Hepatocyte (in vitro differentiated cells): Measurements from ENCODE around the gene FLACC1. TPM values are rescaled to one million over a fixed set of nuclear protein-coding genes. Genes with fewer than 3 reads are reported as not detected.

ENCODE experiments used
- DNase-seq: peaks from one replicate; pipeline ENCODE4 v3.0.0-alpha.2; 2016; ENCODE audit warnings: low spot score
- H2AFZ ChIP-seq: fragments of 200-600 bp; sonication (generic); 2 replicates; pipeline ENCODE4 v1.6.0; 2016; ENCODE audit warnings: antibody characterized with exemption, mild to moderate bottlenecking
- H3K27ac ChIP-seq: fragments of 200-600 bp; sonication (generic); 2 replicates; pipeline ENCODE4 v1.5.1; 2016; ENCODE audit warnings: mild to moderate bottlenecking
- H3K27me3 ChIP-seq: fragments of 200-600 bp; sonication (generic); 2 replicates; pipeline ENCODE4 v1.6.1; 2016
- H3K36me3 ChIP-seq: fragments of 200-600 bp; sonication (generic); replicated peaks from 2 replicates; pipeline ENCODE4 v1.5.1; 2016; ENCODE audit warnings: low read depth; ENCODE audit not compliant: insufficient read depth
- H3K4me1 ChIP-seq: fragments of 200-600 bp; sonication (generic); 2 replicates; pipeline ENCODE4 v1.5.1; 2016; ENCODE audit warnings: mild to moderate bottlenecking, moderate library complexity; ENCODE audit not compliant: insufficient read depth
- H3K4me2 ChIP-seq: fragments of 200-600 bp; sonication (generic); 2 replicates; pipeline ENCODE4 v1.6.0; 2016
- H3K4me3 ChIP-seq: fragments of 200-600 bp; sonication (generic); 2 replicates; pipeline ENCODE4 v1.5.1; 2016; ENCODE audit warnings: mild to moderate bottlenecking
- H3K79me2 ChIP-seq: fragments of 200-600 bp; sonication (generic); 2 replicates; pipeline ENCODE4 v1.6.0; 2017; ENCODE audit warnings: mild to moderate bottlenecking
- H3K9me2 ChIP-seq: fragments of 200-600 bp; sonication (generic); replicated peaks from 2 replicates; pipeline ENCODE4 v1.6.0; 2017; ENCODE audit warnings: mild to moderate bottlenecking; ENCODE audit not compliant: insufficient read depth
- H3K9me3 ChIP-seq: fragments of 200-600 bp; sonication (generic); 2 replicates; pipeline ENCODE4 v1.5.1; 2016; ENCODE audit warnings: low read depth, mild to moderate bottlenecking
- H4K20me1 ChIP-seq: fragments of 200-600 bp; sonication (generic); 2 replicates; pipeline ENCODE4 v1.6.0; 2016; ENCODE audit warnings: mild to moderate bottlenecking; ENCODE audit not compliant: insufficient read depth, poor library complexity, severe bottlenecking
- CTCF ChIP-seq: fragments of 200-600 bp; sonication (generic); IDR thresholded peaks from 2 replicates; pipeline ENCODE4 v1.5.1; 2016; ENCODE audit warnings: antibody characterized with exemption, mild to moderate bottlenecking; ENCODE audit not compliant: poor library complexity
- EZH2 ChIP-seq: fragments of 200-600 bp; sonication (generic); IDR thresholded peaks from 2 replicates; pipeline ENCODE4 v1.6.1; 2016; ENCODE audit warnings: antibody characterized with exemption, mild to moderate bottlenecking, borderline replicate concordance
- EZH2phosphoT487 ChIP-seq: fragments of 200-600 bp; sonication (generic); IDR thresholded peaks from one replicate; pipeline ENCODE4 v1.6.1; 2018; ENCODE audit warnings: antibody characterized with exemption, mild to moderate bottlenecking, low read depth, moderate library complexity; ENCODE audit not compliant: unreplicated experiment, severe bottlenecking
- WGBS: methylation state at CpG from one replicate; pipeline ENCODE4 v1.1.6; 2016; ENCODE audit warnings: low lambda C conversion rate; ENCODE audit errors: missing lambda C conversion rate; 5-methylcytosine and 5-hydroxymethylcytosine counted together
- polyA plus RNA-seq: library from polyadenylated mRNA; unstranded; fragments of >200 nt; fragmentation: Nextera tagmentation; extraction: Ambion mirVana; gene quantifications from 2 replicates; pipeline ENCODE4 v1.2.1, GENCODE V29; 2016
- total RNA-seq: library from RNA; depleted of rRNA; stranded (reverse); fragments of >200 nt; gene quantifications from 2 replicates; pipeline ENCODE4 v1.2.3, GENCODE V29; 2014

The FLACC1 gene
- total and polyA plus RNA-seq, 2 experiments from 2014 or later, result 0.34 to 0.80 TPM

GRCh38 chr2:201269764-201270163, 87.4 kb downstream of the FLACC1 start:
- no peaks in the 10 kb centered on the region for H4K20me1 ChIP-seq
- no peak overlapping the region for H2AFZ ChIP-seq
- H3K9me3 ChIP-seq, result no peaks in the 10 kb centered on the region
- 97% methylated on average over 2 of the region's 2 CpGs for WGBS
- no peaks in the 10 kb centered on the region for H3K9me2 ChIP-seq
- TF ChIP-seq EZH2phosphoT487 (no peak), CTCF (no peak), EZH2 (no peak)
- H3K36me3 ChIP-seq, result no peaks in the 10 kb centered on the region
- DNase-seq, result no peak
- no peak overlapping the region for H3K27ac ChIP-seq
- no peaks in the 10 kb centered on the region for H3K27me3 ChIP-seq
- no peaks in the 10 kb centered on the region for H3K4me1 ChIP-seq
- H3K4me2 ChIP-seq, result no peak overlapping the region
- H3K4me3 ChIP-seq, result no peak overlapping the region
- H3K79me2 ChIP-seq, result peaks cover 8% of the 10 kb centered on the region

- H3K4me1 ChIP-seq, result no peaks in the 10 kb centered on the region
- H3K27ac ChIP-seq, result no peak overlapping the region
- no peaks in the 10 kb centered on the region for H3K27me3 ChIP-seq
- 87% methylated on average over 12 of the region's 12 CpGs for WGBS
- no peak overlapping the region for H3K4me3 ChIP-seq
- no peak for TF ChIP-seq EZH2phosphoT487
- TF ChIP-seq EZH2, result no peak
- TF ChIP-seq CTCF, result no peak
- H3K9me3 ChIP-seq, result no peaks in the 10 kb centered on the region
- H4K20me1 ChIP-seq, result no peaks in the 10 kb centered on the region
- H3K9me2 ChIP-seq, result no peaks in the 10 kb centered on the region
- no peak overlapping the region for H3K4me2 ChIP-seq
- no peak for DNase-seq
- H3K79me2 ChIP-seq, result peaks cover 31% of the 10 kb centered on the region
- H3K36me3 ChIP-seq, result no peaks in the 10 kb centered on the region
- H2AFZ ChIP-seq, result no peak overlapping the region
Observed at GRCh38 chr2:201267278-201268030, 89.7 kb downstream of the FLACC1 start.

GRCh38 chr2:201266629-201267028, 90.5 kb downstream of the FLACC1 start:
- Histone ChIP-seq H3K4me3 (no peak overlapping the region), H3K79me2 (peaks cover 37% of the 10 kb centered on the region), H3K36me3 (no peaks in the 10 kb centered on the region), H3K4me1 (peaks cover 4% of the 10 kb centered on the region), H3K9me2 (no peaks in the 10 kb centered on the region), H3K27me3 (no peaks in the 10 kb centered on the region), H2AFZ (no peak overlapping the region), H3K4me2 (no peak overlapping the region), H3K27ac (no peak overlapping the region), H4K20me1 (no peaks in the 10 kb centered on the region), H3K9me3 (no peaks in the 10 kb centered on the region)
- no peak for TF ChIP-seq CTCF
- no peak for TF ChIP-seq EZH2phosphoT487
- TF ChIP-seq EZH2, result no peak
- DNase-seq, result no peak
- WGBS, result 100% methylated on average over 2 of the region's 2 CpGs
